Gastrocnemius medialis (tissue), 4 donors: ENCODE results near the gene LRRC45. TPM values are rescaled to one million over a fixed set of nuclear protein-coding genes. Genes with fewer than 3 reads are reported as not detected.

ENCODE experiments used
- ATAC-seq, 2 donors: fragments of 150-250 bp; one replicate each; pipeline ENCODE4 v1.9.1; 2016
- DNase-seq, 2 donors: peaks; one replicate each; pipeline ENCODE4 v3.0.0-alpha.2; 2019
- H3K27ac ChIP-seq, 4 donors: fragments of 200-600 bp; sonication (generic); 1 replicate in 1 of 4; 2 replicates in 3 of 4; pipeline ENCODE4 v1.5.1; 2016 to 2018; ENCODE audit warnings: mild to moderate bottlenecking in 2 of 4, moderate library complexity in 1 of 4
- H3K27me3 ChIP-seq, 3 donors: fragments of 200-600 bp; sonication (generic) in 2 of 3; 1 replicate in 1 of 3; 2 replicates in 2 of 3; pipeline versions ENCODE4 v1.5.1 to v1.6.0; 2016 to 2019; ENCODE audit warnings: mild to moderate bottlenecking in 1 of 3, moderate library complexity in 1 of 3
- H3K36me3 ChIP-seq, 2 donors: fragments of 200-600 bp; sonication (generic) in 1 of 2; one replicate each; pipeline ENCODE4 v1.5.1; 2017 to 2018
- H3K4me1 ChIP-seq, 2 donors: fragments of 200-600 bp; sonication (generic) in 1 of 2; one replicate each; pipeline ENCODE4 v1.5.1; 2016 to 2017; ENCODE audit warnings: mild to moderate bottlenecking in 2 of 2
- H3K4me3 ChIP-seq, 4 donors: fragments of 200-600 bp; sonication (generic) in 3 of 4; 1 replicate in 1 of 4; 2 replicates in 3 of 4; pipeline ENCODE4 v1.5.1; 2016 to 2019; ENCODE audit warnings: mild to moderate bottlenecking in 2 of 4
- H3K9me3 ChIP-seq, 3 donors: fragments of 200-600 bp; sonication (generic) in 2 of 3; 1 replicate in 1 of 3; 2 replicates in 2 of 3; pipeline ENCODE4 v1.5.1; 2016 to 2019
- CTCF ChIP-seq, 5 experiments: fragments of 450-650 bp in 3 of 5; fragments of 200-600 bp in 2 of 5; sonication (generic) in 2 of 5; IDR thresholded peaks in 4 of 5; conservative IDR thresholded peaks in 1 of 5; 1 replicate in 4 of 5; 2 replicates in 1 of 5; pipeline ENCODE4 v1.5.1; 2016 to 2019; ENCODE audit warnings: antibody characterized with exemption in 5 of 5, mild to moderate bottlenecking in 3 of 5, moderate library complexity in 3 of 5
- POLR2A ChIP-seq, 2 donors: fragments of 450-650 bp; IDR thresholded peaks; one replicate each; pipeline ENCODE4 v1.6.1; 2017; ENCODE audit warnings: antibody characterized with exemption in 2 of 2, mild to moderate bottlenecking in 2 of 2, moderate library complexity in 2 of 2
- in situ Hi-C, 4 donors: fragments of 200-750 bp; cut with MboI; loops; one replicate each; pipeline versions ENCODE4 v1.15.0 to v1.8.0; 2017; ENCODE audit warnings: low sequenced_read_pairs in 4 of 4
- intact Hi-C: fragments of 100-400 bp; cut with DNase I; formaldehyde crosslinking; loops from one replicate; pipeline ENCODE4 v1.15.1; 2023; ENCODE audit warnings: low total_unique reads
- total RNA-seq, 4 donors: library from RNA; depleted of rRNA; stranded (reverse); fragments of >200 nt; gene quantifications; one replicate each; pipeline versions ENCODE4 v1.1.0 to v1.2.3, GENCODE V29; 2016

LRRC45 gene
- total RNA-seq, 4 donors from 2014 or later: 1.1 to 5.0 (median 3.8) TPM

- no peaks in the 10 kb centered on the region for H3K27me3 ChIP-seq
- in situ Hi-C loops: no loop called here
- no peak overlapping the region for H3K4me3 ChIP-seq
- no peak for DNase-seq
- H3K9me3 ChIP-seq: no peaks in the 10 kb centered on the region
- H3K4me1 ChIP-seq: peaks cover 4 to 5% of the 10 kb centered on the region in 2 donors
- TF ChIP-seq POLR2A (IDR thresholded peaks at IDR 0.05) (no peak), CTCF (IDR thresholded peaks at IDR 0.05 in 4 of 5, conservative IDR thresholded peaks at IDR 0.05 in 1 of 5) (no peak)
- H3K27ac ChIP-seq: no peak overlapping the region
- peaks cover 0 to 41% of the 10 kb centered on the region in 2 donors for H3K36me3 ChIP-seq
- no peak for ATAC-seq
- intact Hi-C loops: no loop called here
These were observed 39.3 kb upstream of the LRRC45 start for GRCh38 chr17:81983639-81984373.

GRCh38 chr17:81984773-81985410 lies 38.2 kb upstream of the LRRC45 start:
- Histone ChIP-seq H3K9me3 (no peaks in the 10 kb centered on the region), H3K36me3 (peaks cover 0 to 41% of the 10 kb centered on the region in 2 donors), H3K27me3 (no peaks in the 10 kb centered on the region), H3K27ac (no peak overlapping the region), H3K4me1 (no peaks in the 10 kb centered on the region), H3K4me3 (no peak overlapping the region)
- ATAC-seq (no peak), DNase-seq (no peak)
- in situ Hi-C loops (no loop called here), intact Hi-C loops (no loop called here)
- TF ChIP-seq CTCF (IDR thresholded peaks at IDR 0.05 in 4 of 5, conservative IDR thresholded peaks at IDR 0.05 in 1 of 5) (no peak), POLR2A (IDR thresholded peaks at IDR 0.05) (no peak)

- in situ Hi-C loops: no loop called here
- H3K36me3 ChIP-seq: peaks cover 0 to 36% of the 10 kb centered on the region in 2 donors
- DNase-seq: no peak
These were observed 36.5 kb upstream of the LRRC45 start for GRCh38 chr17:81986606-81987005.

GRCh38 chr17:81987161-81987770 lies 35.8 kb upstream of the LRRC45 start:
- intact Hi-C loops (no loop called here), in situ Hi-C loops (no loop called here)
- no peak for ATAC-seq
- H3K4me1 ChIP-seq: peaks cover 10 to 16% of the 10 kb centered on the region in 2 donors
- DNase-seq: no peak
- no peaks in the 10 kb centered on the region for H3K9me3 ChIP-seq
- H3K27me3 ChIP-seq: no peaks in the 10 kb centered on the region
- H3K4me3 ChIP-seq: no peak overlapping the region
- H3K27ac ChIP-seq: no peak overlapping the region
- TF ChIP-seq POLR2A (IDR thresholded peaks at IDR 0.05): no peak
- no peak for TF ChIP-seq CTCF (IDR thresholded peaks at IDR 0.05 in 4 of 5, conservative IDR thresholded peaks at IDR 0.05 in 1 of 5)
- peaks cover 0 to 36% of the 10 kb centered on the region in 2 donors for H3K36me3 ChIP-seq

More at GRCh38 chr17:81986606-81987005, 36.5 kb upstream of the LRRC45 start:
- H3K4me3 ChIP-seq: no peak overlapping the region
- no peak for TF ChIP-seq CTCF (IDR thresholded peaks at IDR 0.05 in 4 of 5, conservative IDR thresholded peaks at IDR 0.05 in 1 of 5)
- no peak for TF ChIP-seq POLR2A (IDR thresholded peaks at IDR 0.05)
- H3K9me3 ChIP-seq: no peaks in the 10 kb centered on the region
- no peak for ATAC-seq
- H3K27ac ChIP-seq: no peak overlapping the region
- intact Hi-C loops: no loop called here
- peaks cover 3 to 10% of the 10 kb centered on the region in 2 donors for H3K4me1 ChIP-seq
- H3K27me3 ChIP-seq: no peaks in the 10 kb centered on the region
